K562 (cell line): ENCODE results near the gene ANO7. TPM values are rescaled to one million over a fixed set of nuclear protein-coding genes. Genes with fewer than 3 reads are reported as not detected.

ENCODE experiments used
- ATAC-seq: fragments of 200-7000 bp; cut with Tn5 transposase; 3 replicates; pipeline ENCODE4 v1.9.1; 2020; ENCODE audit warnings: moderate library complexity
- BruUV-seq: library from RNA; stranded (reverse); fragments of 400-500 nt; replicated peaks from 2 replicates; lab custom pipeline; 2021; lab: Mats Ljungman, UMichigan
- CTCF ChIA-PET: fragments of 300-600 bp; formaldehyde crosslinking; extraction: SDS; loops from one replicate; lab custom pipeline; 2021; ENCODE audit warnings: low intra/inter-chr PET ratio; lab: Yijun Ruan, JAX
- POLR2A ChIA-PET: fragments of 300-600, 350-650 bp; sonication (Branson Sonifier 250); formaldehyde crosslinking; extraction: SDS; loops from one replicate; lab custom pipeline; 2021; ENCODE audit warnings: antibody characterized with exemption, inconsistent platforms; lab: Yijun Ruan, JAX
- DNase-seq, 4 experiments: peaks; one replicate each; pipeline versions ENCODE4 v3.0.0 to v3.0.0-alpha.2; 2011 to 2018; ENCODE audit warnings: low spot score in 3 of 4, mixed read lengths in 3 of 4; ENCODE audit errors: extremely low read depth in 1 of 4
- FAIRE-seq: peaks from 2 replicates; lab custom pipeline; 2011; peaks lifted over from hg19 to GRCh38; lab: Jason Lieb, UNC
- H2AFZ ChIP-seq: 2 replicates; pipeline ENCODE4 v1.6.0; 2011; ENCODE audit warnings: low read depth, low read length, control low read depth, inconsistent platforms
- H3K27ac ChIP-seq: fragments of 200-600 bp; 3 replicates; pipeline ENCODE4 v1.8.0; 2011; ENCODE audit warnings: low read depth, mild to moderate bottlenecking, control low read depth, inconsistent platforms, low read length, moderate library complexity, mixed read lengths; ENCODE audit errors: extremely low read depth
- H3K27me3 ChIP-seq, 2 experiments: fragments of 300-600 bp in 1 of 2; 2 replicates in 1 of 2; 3 replicates in 1 of 2; pipeline versions ENCODE4 v1.6.0 to v1.8.0; 2011; ENCODE audit warnings: inconsistent platforms in 2 of 2, low read length in 2 of 2, mild to moderate bottlenecking in 1 of 2, mixed read lengths in 1 of 2, moderate library complexity in 1 of 2; ENCODE audit not compliant: control insufficient read depth in 2 of 2, insufficient read depth in 2 of 2
- H3K36me3 ChIP-seq: fragments of 300-600 bp; 3 replicates; pipeline ENCODE4 v1.8.0; 2011; ENCODE audit warnings: mild to moderate bottlenecking, low read length, inconsistent platforms; ENCODE audit not compliant: control insufficient read depth, insufficient read depth
- H3K4me1 ChIP-seq, 2 experiments: fragments of 200-600 bp in 1 of 2; replicated peaks in 1 of 2; 2 replicates in 1 of 2; 3 replicates in 1 of 2; pipeline versions ENCODE4 v1.5.1 to v1.8.0; 2011; ENCODE audit warnings: inconsistent platforms in 2 of 2, low read length in 2 of 2, mild to moderate bottlenecking in 1 of 2, mixed read lengths in 1 of 2, moderate library complexity in 1 of 2; ENCODE audit not compliant: control insufficient read depth in 2 of 2, insufficient read depth in 2 of 2
- H3K4me2 ChIP-seq: 2 replicates; pipeline ENCODE4 v1.6.1; 2011; ENCODE audit warnings: low read length, control low read depth, inconsistent platforms, mixed read lengths; ENCODE audit not compliant: insufficient read depth
- H3K4me3 ChIP-seq: fragments of 200-600 bp; sonication (generic), shearing (Covaris generic); 2 replicates; pipeline ENCODE4 v1.5.1; 2016; ENCODE audit warnings: control low read depth, inconsistent platforms
- H3K79me2 ChIP-seq: fragments of 200-600 bp; 3 replicates; pipeline ENCODE4 v1.8.0; 2011; ENCODE audit warnings: low read length, inconsistent platforms; ENCODE audit not compliant: control insufficient read depth, insufficient read depth
- H3K9ac ChIP-seq, 2 experiments: 2 replicates each; pipeline versions ENCODE4 v1.6.0 to v1.6.1; 2011; ENCODE audit warnings: low read depth in 2 of 2, low read length in 2 of 2, control low read depth in 1 of 2, inconsistent platforms in 1 of 2, mild to moderate bottlenecking in 1 of 2, mixed read lengths in 1 of 2; ENCODE audit not compliant: insufficient read depth in 1 of 2
- H3K9me1 ChIP-seq: one replicate; pipeline ENCODE4 v1.6.0; 2011; ENCODE audit warnings: inconsistent platforms, mild to moderate bottlenecking, low read length, moderate library complexity; ENCODE audit not compliant: control insufficient read depth, insufficient read depth
- H3K9me3 ChIP-seq: replicated peaks from 2 replicates; pipeline ENCODE4 v1.5.1; 2011; ENCODE audit warnings: low read depth, low read length, inconsistent platforms; ENCODE audit not compliant: control insufficient read depth, insufficient read depth
- H4K20me1 ChIP-seq: replicated peaks from 2 replicates; pipeline ENCODE4 v1.6.1; 2011; ENCODE audit warnings: low read length, inconsistent platforms, mixed read lengths; ENCODE audit not compliant: control insufficient read depth, insufficient read depth
- ARID2 ChIP-seq: fragments of 450-650 bp; IDR thresholded peaks from 2 replicates; pipeline ENCODE4 v1.6.1; 2017; ENCODE audit warnings: antibody characterized with exemption, mild to moderate bottlenecking
- CHCHD3 ChIP-seq: fragments of 250-450 bp; sonication (Bioruptor Pico); IDR thresholded peaks from 2 replicates; pipeline ENCODE4 v2.1.2; 2022; ENCODE audit warnings: mild to moderate bottlenecking
- MEF2A ChIP-seq: IDR thresholded peaks from 2 replicates; pipeline ENCODE4 v1.6.1; 2011; ENCODE audit warnings: low read depth, mild to moderate bottlenecking, low read length, moderate library complexity; ENCODE audit not compliant: control insufficient read depth
- MYC ChIP-seq, 2 experiments: fragments of 250-450 bp in 1 of 2; sonication (Bioruptor Pico) in 1 of 2; IDR thresholded peaks; 2 replicates each; pipeline versions ENCODE4 v1.5.1 to v1.6.1; 2012 to 2021; ENCODE audit warnings: low read depth in 2 of 2, borderline replicate concordance in 1 of 2, improper control_type of control experiment in 1 of 2, low read length in 1 of 2, mild to moderate bottlenecking in 1 of 2, moderate library complexity in 1 of 2
- PTRF ChIP-seq: fragments of 450-650 bp; IDR thresholded peaks from 2 replicates; pipeline ENCODE4 v1.6.1; 2016; ENCODE audit warnings: mild to moderate bottlenecking, missing genetic modification characterization, missing compliant biosample characterization
- SAFB ChIP-seq: fragments of 200-400 bp; formaldehyde crosslinking; IDR thresholded peaks from 2 replicates; pipeline ENCODE4 v1.6.1; 2017; ENCODE audit warnings: low read depth, low read length, borderline replicate concordance
- SMAD4 ChIP-seq: fragments of 250-450 bp; sonication (Bioruptor Pico); conservative IDR thresholded peaks from 2 replicates; pipeline ENCODE4 v1.8.0; 2021; ENCODE audit warnings: inconsistent platforms, mild to moderate bottlenecking, moderate library complexity
- SRF ChIP-seq, 2 experiments: fragments of 250-450, 450-650 bp in 1 of 2; sonication (Bioruptor Pico) in 1 of 2; sonication (generic) in 1 of 2; formaldehyde crosslinking; IDR thresholded peaks; 2 replicates each; pipeline versions ENCODE4 v1.5.0 to v1.5.1; 2020 to 2022; ENCODE audit warnings: mild to moderate bottlenecking in 1 of 2, missing genetic modification reagents in 1 of 2
- ZNF165 ChIP-seq: fragments of 250-450 bp; sonication (Bioruptor Pico); IDR thresholded peaks from 2 replicates; pipeline ENCODE4 v1.4.0; 2020; ENCODE audit warnings: borderline replicate concordance
- ZNF282 ChIP-seq: sonication (generic); formaldehyde crosslinking; IDR thresholded peaks from 2 replicates; pipeline ENCODE4 v1.8.1; 2023; ENCODE audit warnings: missing genetic modification reagents
- ZNF57 ChIP-seq: fragments of 450-650 bp; formaldehyde crosslinking; IDR thresholded peaks from 2 replicates; pipeline ENCODE4 v1.4.0; 2020; ENCODE audit warnings: mild to moderate bottlenecking, moderate library complexity
- WGBS: fragments of 100-300 bp; shearing (Covaris generic); methylation state at CpG from one replicate; pipeline ENCODE4 v1.1.6; 2016; ENCODE audit warnings: low coverage, mixed read lengths; ENCODE audit not compliant: insufficient coverage; ENCODE audit errors: missing lambda C conversion rate; 5-methylcytosine and 5-hydroxymethylcytosine counted together
- in situ Hi-C: fragments of 300-500 bp; cut with MboI; formaldehyde crosslinking; loops from 4 replicates; pipeline ENCODE4 v1.15.0; 2018; ENCODE audit warnings: inconsistent platforms, mixed read lengths
- intact Hi-C: fragments of 100-400 bp; cut with micrococcal nuclease; formaldehyde crosslinking; loops from 2 replicates; pipeline ENCODE4 v1.14.2; 2022
- polyA plus RNA-seq, 8 experiments: library from polyadenylated mRNA; depleted of rRNA in 4 of 8; stranded (reverse) in 5 of 8; unstranded in 3 of 8; fragments of >200 nt; fragmentation: Nextera tagmentation in 2 of 8; fragmentation: Illumina TruSeq in 1 of 8; extraction: Ambion mirVana in 2 of 8; extraction: Trizol in 1 of 8; gene quantifications; 2 replicates each; pipeline versions ENCODE4 v1.2.1 to v1.2.3, GENCODE V29; 2011 to 2014; ENCODE audit warnings: inconsistent platforms in 1 of 8, missing spikeins in 1 of 8
- total RNA-seq, 7 experiments: library from RNA; depleted of rRNA in 6 of 7; stranded (reverse); fragments of >200 nt in 6 of 7; fragmentation: Illumina TruSeq in 2 of 7; extraction: Trizol in 2 of 7; gene quantifications; 2 replicates each; pipeline versions ENCODE4 v1.2.1 to v1.2.3, GENCODE V29; 2011 to 2021; ENCODE audit warnings: low replicate concordance in 1 of 7
- TF ChIP-seq, protein P1 (sequence below), 2 experiments: fragments of 450-650 bp; IDR thresholded peaks; 2 replicates each; pipeline ENCODE4 v1.6.1; 2018; ENCODE audit warnings: mild to moderate bottlenecking in 2 of 2, low read depth in 1 of 2; ENCODE audit not compliant: partially characterized antibody in 2 of 2
- TF ChIP-seq, protein P2 (sequence below), 2 experiments: fragments of 450-650 bp in 1 of 2; sonication (generic) in 1 of 2; formaldehyde crosslinking in 1 of 2; IDR thresholded peaks in 1 of 2; conservative IDR thresholded peaks in 1 of 2; 2 replicates each; pipeline versions ENCODE4 v1.6.1 to v1.8.1; 2016 to 2023; ENCODE audit warnings: mild to moderate bottlenecking in 2 of 2, moderate library complexity in 2 of 2, inconsistent platforms in 1 of 2, missing genetic modification reagents in 1 of 2

The ANO7 gene
- total and polyA plus RNA-seq, 9 of the 15 experiments (the other 6 are each of a cell fraction or from before 2014, with no cell fraction given), result 0.28 to 5.1 (median 1.1) TPM

DNA sequence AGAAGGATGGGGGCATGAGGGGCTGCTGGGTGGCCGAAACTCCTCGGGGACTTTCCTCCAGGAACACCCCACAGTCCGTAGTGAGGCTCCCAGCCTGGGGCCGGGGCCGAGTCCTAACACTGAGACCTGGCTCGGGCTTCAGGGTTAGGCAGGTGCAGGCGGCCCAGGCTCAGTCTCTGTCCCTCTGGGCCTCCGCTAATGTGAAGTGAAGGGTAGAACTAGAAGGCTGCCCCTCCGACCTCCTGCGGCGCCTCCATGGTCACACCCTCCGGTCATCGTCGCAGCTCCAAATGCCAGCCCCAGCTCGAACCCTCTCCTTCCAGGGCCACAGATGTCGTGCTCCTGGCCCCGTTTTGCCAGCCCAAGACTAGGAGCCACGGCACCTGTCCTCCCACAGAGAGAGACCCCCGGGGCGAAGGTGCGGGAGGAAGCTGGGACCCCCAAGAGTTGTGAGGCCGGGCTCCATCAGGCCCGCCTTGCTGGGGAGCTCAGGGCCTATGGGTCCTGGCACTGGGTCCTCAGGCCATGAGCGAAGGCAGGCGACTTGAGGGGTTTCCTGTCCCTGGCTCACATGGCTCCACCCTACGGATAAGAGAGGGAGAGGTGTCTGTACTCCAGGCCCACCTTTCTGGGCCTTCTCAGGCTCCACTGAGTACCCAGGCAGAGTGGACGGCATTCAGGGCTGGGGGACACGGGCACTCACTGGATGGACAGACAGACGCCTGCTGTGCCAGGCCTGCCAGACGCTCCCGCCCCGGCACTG lies 797 bp downstream of the ANO7 start (continued):
- TF ChIP-seq, protein P1, sequence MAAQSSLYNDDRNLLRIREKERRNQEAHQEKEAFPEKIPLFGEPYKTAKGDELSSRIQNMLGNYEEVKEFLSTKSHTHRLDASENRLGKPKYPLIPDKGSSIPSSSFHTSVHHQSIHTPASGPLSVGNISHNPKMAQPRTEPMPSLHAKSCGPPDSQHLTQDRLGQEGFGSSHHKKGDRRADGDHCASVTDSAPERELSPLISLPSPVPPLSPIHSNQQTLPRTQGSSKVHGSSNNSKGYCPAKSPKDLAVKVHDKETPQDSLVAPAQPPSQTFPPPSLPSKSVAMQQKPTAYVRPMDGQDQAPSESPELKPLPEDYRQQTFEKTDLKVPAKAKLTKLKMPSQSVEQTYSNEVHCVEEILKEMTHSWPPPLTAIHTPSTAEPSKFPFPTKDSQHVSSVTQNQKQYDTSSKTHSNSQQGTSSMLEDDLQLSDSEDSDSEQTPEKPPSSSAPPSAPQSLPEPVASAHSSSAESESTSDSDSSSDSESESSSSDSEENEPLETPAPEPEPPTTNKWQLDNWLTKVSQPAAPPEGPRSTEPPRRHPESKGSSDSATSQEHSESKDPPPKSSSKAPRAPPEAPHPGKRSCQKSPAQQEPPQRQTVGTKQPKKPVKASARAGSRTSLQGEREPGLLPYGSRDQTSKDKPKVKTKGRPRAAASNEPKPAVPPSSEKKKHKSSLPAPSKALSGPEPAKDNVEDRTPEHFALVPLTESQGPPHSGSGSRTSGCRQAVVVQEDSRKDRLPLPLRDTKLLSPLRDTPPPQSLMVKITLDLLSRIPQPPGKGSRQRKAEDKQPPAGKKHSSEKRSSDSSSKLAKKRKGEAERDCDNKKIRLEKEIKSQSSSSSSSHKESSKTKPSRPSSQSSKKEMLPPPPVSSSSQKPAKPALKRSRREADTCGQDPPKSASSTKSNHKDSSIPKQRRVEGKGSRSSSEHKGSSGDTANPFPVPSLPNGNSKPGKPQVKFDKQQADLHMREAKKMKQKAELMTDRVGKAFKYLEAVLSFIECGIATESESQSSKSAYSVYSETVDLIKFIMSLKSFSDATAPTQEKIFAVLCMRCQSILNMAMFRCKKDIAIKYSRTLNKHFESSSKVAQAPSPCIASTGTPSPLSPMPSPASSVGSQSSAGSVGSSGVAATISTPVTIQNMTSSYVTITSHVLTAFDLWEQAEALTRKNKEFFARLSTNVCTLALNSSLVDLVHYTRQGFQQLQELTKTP (IDR thresholded peaks at IDR 0.05; ENCODE audit: low read depth in 1 of 2, partially characterized antibody in 2 of 2), result no peak
- TF ChIP-seq SAFB, result no peak
- no peak for TF ChIP-seq PTRF (tag)
- TF ChIP-seq, all 486 proteins: peak for 0

DNA sequence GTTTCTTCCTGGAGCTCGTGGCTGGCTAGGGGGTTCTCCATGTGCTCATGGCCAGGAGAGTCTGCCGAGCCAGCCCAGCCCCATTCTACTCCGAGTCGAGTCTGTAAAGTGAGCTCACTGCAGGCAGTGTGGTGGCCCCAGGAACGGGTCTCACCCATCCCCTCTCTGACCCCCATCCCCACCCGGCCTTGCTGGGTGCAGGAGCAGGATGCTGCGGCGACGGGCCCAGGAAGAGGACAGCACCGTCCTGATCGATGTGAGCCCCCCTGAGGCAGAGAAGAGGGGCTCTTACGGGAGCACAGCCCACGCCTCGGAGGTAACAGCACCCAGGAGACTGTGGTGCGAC lies 1.4 kb downstream of the ANO7 start:
- no peaks in the 10 kb centered on the region for H3K9me3 ChIP-seq
- WGBS, result 28% methylated on average over 12 of the region's 15 CpGs
- H3K27ac ChIP-seq, result no peak overlapping the region
- in situ Hi-C loops (no loop called here), intact Hi-C loops (no loop called here)
- H3K4me3 ChIP-seq, result no peak overlapping the region
- H3K4me1 ChIP-seq, result peaks cover 0 to 33% of the 10 kb centered on the region in 2 experiments; a peak in 2 of 5 replicates
- H3K36me3 ChIP-seq, result no peaks in the 10 kb centered on the region
- FAIRE-seq (no peak), ATAC-seq (no peak; the same call in 2 of the 3 replicates), DNase-seq (no peak)
- no TSS peak for BruUV-seq
- no peaks in the 10 kb centered on the region; a peak in 2 of 5 replicates for H3K27me3 ChIP-seq
- no peaks in the 10 kb centered on the region for H3K79me2 ChIP-seq
- no peaks in the 10 kb centered on the region for H3K9me1 ChIP-seq
- ChIA-PET CTCF (no interaction called here), POLR2A (interaction anchor here (0.5 kb wide), 1 partner anchor 130 kb away, joined by 3 read pairs; no protein-coding TSS in a partner anchor)
- no peaks in the 10 kb centered on the region for H4K20me1 ChIP-seq
- no peak overlapping the region for H3K4me2 ChIP-seq
- H3K9ac ChIP-seq, result 0 out of 4 replicates have a peak overlapping the region, but pooled peaks of 1 of the 2 experiments have one; percentile 26
- H2AFZ ChIP-seq, result no peak overlapping the region
- TF ChIP-seq, protein P2, sequence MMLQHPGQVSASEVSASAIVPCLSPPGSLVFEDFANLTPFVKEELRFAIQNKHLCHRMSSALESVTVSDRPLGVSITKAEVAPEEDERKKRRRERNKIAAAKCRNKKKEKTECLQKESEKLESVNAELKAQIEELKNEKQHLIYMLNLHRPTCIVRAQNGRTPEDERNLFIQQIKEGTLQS (IDR thresholded peaks at IDR 0.05), result no peak
- TF ChIP-seq, protein P2 (CRISPR knock-in tag; conservative IDR thresholded peaks at IDR 0.05), result no peak
- no peak for TF ChIP-seq ARID2
- TF ChIP-seq CHCHD3, result no peak
- no peak for TF ChIP-seq MYC (IDR thresholded peaks at IDR 0.05; ENCODE audit: low read depth, low read length)
- no peak for TF ChIP-seq MYC (CRISPR knock-in tag; IDR thresholded peaks at IDR 0.05; ENCODE audit: borderline replicate concordance, low read depth)
- no peak for TF ChIP-seq ZNF282 (CRISPR knock-in tag)
- no peak for TF ChIP-seq SRF (CRISPR knock-in tag; IDR thresholded peaks at IDR 0.05)
- no peak for TF ChIP-seq SMAD4 (CRISPR knock-in tag)
- no peak for TF ChIP-seq ZNF57 (CRISPR knock-in tag)
- TF ChIP-seq MEF2A, result no peak
- TF ChIP-seq ZNF165 (CRISPR knock-in tag), result no peak
